Measurements from ENCODE around the gene VSNL1.

- TF ChIP-seq POLR2A (IDR thresholded peaks at IDR 0.05; ENCODE audit: low read depth, low read length), result no peak
- no peak for TF ChIP-seq TAF1 (IDR thresholded peaks at IDR 0.05; ENCODE audit: borderline replicate concordance, low read depth, low read length)
- TF ChIP-seq POLR2AphosphoS5 (IDR thresholded peaks at IDR 0.05; ENCODE audit: low read depth, low read length), result no peak
Measured at GRCh38 chr2:17690776-17691175, 150.3 kb downstream of the VSNL1 start.
